IPS-15b (cell line): Measurements from ENCODE around the gene NFATC4.

Experiments used
- H3K27me3 ChIP-seq: one replicate; pipeline ENCODE4 v1.6.1; 2013; ENCODE audit warnings: low read length; ENCODE audit not compliant: control insufficient read depth, insufficient read depth
- H3K36me3 ChIP-seq: one replicate; pipeline ENCODE4 v1.6.1; 2013; ENCODE audit warnings: low read length; ENCODE audit not compliant: control insufficient read depth, insufficient read depth
- H3K4me1 ChIP-seq: one replicate; pipeline ENCODE4 v1.6.1; 2013; ENCODE audit warnings: mild to moderate bottlenecking, low read length; ENCODE audit not compliant: control insufficient read depth, insufficient read depth
- H3K4me3 ChIP-seq: one replicate; pipeline ENCODE4 v1.5.1; 2013; ENCODE audit warnings: low read depth, low read length
- H3K9ac ChIP-seq: one replicate; pipeline ENCODE4 v1.6.1; 2013; ENCODE audit warnings: low read depth, mild to moderate bottlenecking, low read length
- H3K9me3 ChIP-seq: one replicate; pipeline ENCODE4 v1.6.1; 2013; ENCODE audit warnings: mild to moderate bottlenecking, low read length; ENCODE audit not compliant: control insufficient read depth, insufficient read depth

Gene NFATC4

GRCh38 chr14:24422261-24422660, 54.3 kb downstream of the NFATC4 start:
- H3K4me1 ChIP-seq = no peaks in the 10 kb centered on the region
- H3K27me3 ChIP-seq = peaks cover 12% of the 10 kb centered on the region
- H3K9ac ChIP-seq = no peak overlapping the region
- H3K4me3 ChIP-seq = no peak overlapping the region
- no peaks in the 10 kb centered on the region for H3K36me3 ChIP-seq
- no peaks in the 10 kb centered on the region for H3K9me3 ChIP-seq

GRCh38 chr14:24422694-24423601, 55.0 kb downstream of the NFATC4 start:
- H3K9ac ChIP-seq = no peak overlapping the region

GRCh38 chr14:24425704-24426103, 57.7 kb downstream of the NFATC4 start:
- H3K4me3 ChIP-seq = no peak overlapping the region
- H3K36me3 ChIP-seq = no peaks in the 10 kb centered on the region
- H3K9me3 ChIP-seq = no peaks in the 10 kb centered on the region
- peaks cover 6% of the 10 kb centered on the region for H3K4me1 ChIP-seq
- peaks cover 13% of the 10 kb centered on the region for H3K27me3 ChIP-seq
- no peak overlapping the region for H3K9ac ChIP-seq

More at GRCh38 chr14:24422694-24423601, 55.0 kb downstream of the NFATC4 start:
- peaks cover 12% of the 10 kb centered on the region for H3K27me3 ChIP-seq
- no peak overlapping the region for H3K4me3 ChIP-seq
- H3K4me1 ChIP-seq = no peaks in the 10 kb centered on the region
- no peaks in the 10 kb centered on the region for H3K36me3 ChIP-seq
- H3K9me3 ChIP-seq = no peaks in the 10 kb centered on the region

- Histone ChIP-seq H3K4me3 (no peak overlapping the region), H3K4me1 (peaks cover 10% of the 10 kb centered on the region), H3K36me3 (no peaks in the 10 kb centered on the region), H3K9me3 (no peaks in the 10 kb centered on the region), H3K9ac (no peak overlapping the region), H3K27me3 (peaks cover 13% of the 10 kb centered on the region)
Observed at GRCh38 chr14:24426150-24426911, 58.3 kb downstream of the NFATC4 start.

GRCh38 chr14:24426912-24427536, 59.0 kb downstream of the NFATC4 start:
- Histone ChIP-seq H3K9ac (no peak overlapping the region), H3K4me1 (peaks cover 13% of the 10 kb centered on the region), H3K27me3 (peaks cover 13% of the 10 kb centered on the region), H3K9me3 (no peaks in the 10 kb centered on the region), H3K4me3 (no peak overlapping the region), H3K36me3 (no peaks in the 10 kb centered on the region)

GRCh38 chr14:24427537-24428508, 59.8 kb downstream of the NFATC4 start:
- H3K36me3 ChIP-seq = peaks cover 5% of the 10 kb centered on the region
- peaks cover 13% of the 10 kb centered on the region for H3K4me1 ChIP-seq
- H3K27me3 ChIP-seq = peaks cover 11% of the 10 kb centered on the region
- no peaks in the 10 kb centered on the region for H3K9me3 ChIP-seq
- no peak overlapping the region for H3K4me3 ChIP-seq
- no peak overlapping the region for H3K9ac ChIP-seq

GRCh38 chr14:24428628-24429394, 60.8 kb downstream of the NFATC4 start:
- peak overlapping the region; percentile 97 for H3K4me3 ChIP-seq
- H3K36me3 ChIP-seq = peaks cover 5% of the 10 kb centered on the region
- H3K27me3 ChIP-seq = peaks cover 7% of the 10 kb centered on the region
- no peaks in the 10 kb centered on the region for H3K9me3 ChIP-seq
- H3K9ac ChIP-seq = peak overlapping the region; percentile 54
- peaks cover 13% of the 10 kb centered on the region for H3K4me1 ChIP-seq
